CD4-positive, alpha-beta T cell treated with Interleukin-6 for 4 hours (primary cell): Measurements from ENCODE around the gene STX12.
"Not testable (repeated sequence)": the region's sequence is repeated elsewhere in the genome, so short reads cannot be mapped to it uniquely, and the experiment has no call there.

Experiments used
- DNase-seq: peaks from one replicate; pipeline ENCODE4 v3.0.0-alpha.2; 2020; ENCODE audit warnings: mixed read lengths

STX12 gene

GRCh38 chr1:27871076-27871475 is 98.1 kb downstream of the STX12 start:
- not testable (repeated sequence) for DNase-seq

GRCh38 chr1:27872059-27872801 is 99.2 kb downstream of the STX12 start, which contains the start of gene THEMIS2:
THEMIS2 (plus strand) TSS chr1:27872544; CDS start chr1:27872572, 28 bp downstream.
- peak; percentile 91 for DNase-seq

- DNase-seq, result peak; percentile 58
Observed at GRCh38 chr1:27872802-27873551, 100.0 kb downstream of the STX12 start.

GRCh38 chr1:27873671-27874384 is 100.8 kb downstream of the STX12 start:
- peak; percentile 27 for DNase-seq
